Neutrophil (primary cell): ENCODE measurements around the gene ITGAD.
A peak's percentile ranks its signal among the peaks of the same experiment; 100 is the strongest.

Experiments
- H3K27ac ChIP-seq: fragments of 200-600 bp; sonication (generic); 2 replicates; pipeline ENCODE4 v1.5.1; 2016; ENCODE audit warnings: mild to moderate bottlenecking, moderate library complexity
- H3K27me3 ChIP-seq: fragments of 200-600 bp; sonication (generic); 2 replicates; pipeline ENCODE4 v1.6.0; 2016; ENCODE audit warnings: mild to moderate bottlenecking
- H3K36me3 ChIP-seq: fragments of 200-600 bp; sonication (generic); 2 replicates; pipeline ENCODE4 v1.5.1; 2017
- H3K4me1 ChIP-seq, 2 experiments: fragments of 200-600 bp in 1 of 2; sonication (generic) in 1 of 2; 1 replicate in 1 of 2; 2 replicates in 1 of 2; pipeline versions ENCODE4 v1.5.1 to v1.6.1; 2013 to 2016; ENCODE audit warnings: low read depth in 1 of 2, low read length in 1 of 2, mild to moderate bottlenecking in 1 of 2, moderate library complexity in 1 of 2; ENCODE audit not compliant: control insufficient read depth in 1 of 2, insufficient read depth in 1 of 2
- H3K4me3 ChIP-seq, 2 experiments: fragments of 200-600 bp in 1 of 2; sonication (generic) in 1 of 2; 1 replicate in 1 of 2; 2 replicates in 1 of 2; pipeline ENCODE4 v1.5.1; 2013 to 2016; ENCODE audit warnings: low read depth in 1 of 2, low read length in 1 of 2, mild to moderate bottlenecking in 1 of 2, moderate library complexity in 1 of 2
- H3K9me3 ChIP-seq: fragments of 200-600 bp; sonication (generic); 2 replicates; pipeline ENCODE4 v1.5.1; 2016
- CTCF ChIP-seq: fragments of 200-600 bp; sonication (generic); IDR thresholded peaks from 2 replicates; pipeline ENCODE4 v1.5.1; 2016; ENCODE audit warnings: antibody characterized with exemption

Gene ITGAD

GRCh38 chr16:31393056-31393455 lies at the start of gene ITGAD:
Gene ITGAD (plus strand): TSS chr16:31393335. CDS start chr16:31393361, 26 bp downstream.
- H3K4me1 ChIP-seq = no peaks in the 10 kb centered on the region
- H3K9me3 ChIP-seq = no peaks in the 10 kb centered on the region
- H3K27me3 ChIP-seq = no peaks in the 10 kb centered on the region
- H3K36me3 ChIP-seq = no peaks in the 10 kb centered on the region
- H3K27ac ChIP-seq = no peak within 1 kb of the TSS
- no peak within 1 kb of the TSS for H3K4me3 ChIP-seq
- TF ChIP-seq CTCF = no peak

GRCh38 chr16:31344712-31345111 lies 48.4 kb upstream of the ITGAD start:
- Histone ChIP-seq H3K36me3 (no peaks in the 10 kb centered on the region), H3K4me1 (peaks cover 22 to 27% of the 10 kb centered on the region in 2 experiments), H3K9me3 (no peaks in the 10 kb centered on the region), H3K27me3 (no peaks in the 10 kb centered on the region), H3K27ac (peak overlapping the region; percentile 70), H3K4me3 (no peak overlapping the region)
- no peak for TF ChIP-seq CTCF

GRCh38 chr16:31347445-31347844 lies 45.7 kb upstream of the ITGAD start:
- peaks cover 49 to 55% of the 10 kb centered on the region in 2 experiments for H3K4me1 ChIP-seq
- no peak overlapping the region for H3K4me3 ChIP-seq
- no peak for TF ChIP-seq CTCF
- no peaks in the 10 kb centered on the region for H3K9me3 ChIP-seq
- H3K27me3 ChIP-seq = no peaks in the 10 kb centered on the region
- H3K36me3 ChIP-seq = no peaks in the 10 kb centered on the region
- peak overlapping the region; percentile 51 for H3K27ac ChIP-seq

- H3K36me3 ChIP-seq = no peaks in the 10 kb centered on the region
- H3K4me1 ChIP-seq = peaks cover 60 to 65% of the 10 kb centered on the region in 2 experiments
These were observed 44.6 kb upstream of the ITGAD start for GRCh38 chr16:31348579-31348978.

GRCh38 chr16:31350275-31351005 lies 42.7 kb upstream of the ITGAD start:
- Histone ChIP-seq H3K4me1 (peaks cover 69 to 70% of the 10 kb centered on the region in 2 experiments), H3K9me3 (no peaks in the 10 kb centered on the region), H3K27ac (peak overlapping the region; percentile 99), H3K27me3 (no peaks in the 10 kb centered on the region), H3K4me3 (peak overlapping the region in 1 of 2 experiments; percentile 6), H3K36me3 (no peaks in the 10 kb centered on the region)
- no peak for TF ChIP-seq CTCF

More at GRCh38 chr16:31348579-31348978, 44.6 kb upstream of the ITGAD start:
- peak overlapping the region; percentile 51 for H3K27ac ChIP-seq
- H3K27me3 ChIP-seq = no peaks in the 10 kb centered on the region
- no peaks in the 10 kb centered on the region for H3K9me3 ChIP-seq
- TF ChIP-seq CTCF = no peak
- no peak overlapping the region for H3K4me3 ChIP-seq
